ENCODE results near the gene PTPN6. TPM values are rescaled to one million over a fixed set of nuclear protein-coding genes. Genes with fewer than 3 reads are reported as not detected.

PTPN6 gene
- polyA plus RNA-seq, 1 donor from 2014 or later, result not detected

GRCh38 chr12:6928022-6928702 is 23.0 kb upstream of the PTPN6 start:
- peaks cover 4% of the 10 kb centered on the region for H4K20me1 ChIP-seq (ENCODE audit: insufficient read depth)
- H3K9me3 ChIP-seq (ENCODE audit: low read length), result no peaks in the 10 kb centered on the region
- H3K27me3 ChIP-seq (ENCODE audit: insufficient read depth, low read depth, low read length), result no peaks in the 10 kb centered on the region
- peak overlapping the region; percentile 54 for H2AFZ ChIP-seq (ENCODE audit: low read depth, low read length)
- no peaks in the 10 kb centered on the region for H3K36me3 ChIP-seq (ENCODE audit: insufficient read depth, low read length)
- TF ChIP-seq EP300 (conservative IDR thresholded peaks at IDR 0.05; ENCODE audit: poor library complexity, severe bottlenecking), result no peak
- TF ChIP-seq REST (IDR thresholded peaks at IDR 0.05; ENCODE audit: borderline replicate concordance), result no peak
- H3K27ac ChIP-seq (ENCODE audit: low read length), result peak overlapping the region; percentile 86
- peak overlapping the region; percentile 77 for H3K4me3 ChIP-seq (ENCODE audit: low read length)
- peaks cover 41% of the 10 kb centered on the region for H3K79me2 ChIP-seq (replicated peaks; ENCODE audit: insufficient read depth, low read length)
- peak overlapping the region; percentile 98 for H3K9ac ChIP-seq (ENCODE audit: low read length)
- no peaks in the 10 kb centered on the region for H3K9me2 ChIP-seq (ENCODE audit: insufficient read depth, low read length)
- H3F3A ChIP-seq (ENCODE audit: insufficient read depth, low read length, poor library complexity, severe bottlenecking), result peaks cover 8% of the 10 kb centered on the region
- H3K4me2 ChIP-seq (ENCODE audit: low read length), result peak overlapping the region; percentile 97

- no peaks in the 10 kb centered on the region for H3K9me3 ChIP-seq (ENCODE audit: low read length)
- H3K9ac ChIP-seq (ENCODE audit: low read length), result peak overlapping the region; percentile 98
- H3K27me3 ChIP-seq (ENCODE audit: insufficient read depth, low read depth, low read length), result no peaks in the 10 kb centered on the region
- H2AFZ ChIP-seq (ENCODE audit: low read depth, low read length), result peak overlapping the region; percentile 54
- peak overlapping the region; percentile 77 for H3K4me3 ChIP-seq (ENCODE audit: low read length)
- TF ChIP-seq MXI1 (conservative IDR thresholded peaks at IDR 0.05; ENCODE audit: poor library complexity, severe bottlenecking) (peak; percentile 35), TAF1 (IDR thresholded peaks at IDR 0.05; ENCODE audit: low read depth) (peak; percentile 29), EP300 (conservative IDR thresholded peaks at IDR 0.05; ENCODE audit: poor library complexity, severe bottlenecking) (no peak)
- TF ChIP-seq, protein P1, sequence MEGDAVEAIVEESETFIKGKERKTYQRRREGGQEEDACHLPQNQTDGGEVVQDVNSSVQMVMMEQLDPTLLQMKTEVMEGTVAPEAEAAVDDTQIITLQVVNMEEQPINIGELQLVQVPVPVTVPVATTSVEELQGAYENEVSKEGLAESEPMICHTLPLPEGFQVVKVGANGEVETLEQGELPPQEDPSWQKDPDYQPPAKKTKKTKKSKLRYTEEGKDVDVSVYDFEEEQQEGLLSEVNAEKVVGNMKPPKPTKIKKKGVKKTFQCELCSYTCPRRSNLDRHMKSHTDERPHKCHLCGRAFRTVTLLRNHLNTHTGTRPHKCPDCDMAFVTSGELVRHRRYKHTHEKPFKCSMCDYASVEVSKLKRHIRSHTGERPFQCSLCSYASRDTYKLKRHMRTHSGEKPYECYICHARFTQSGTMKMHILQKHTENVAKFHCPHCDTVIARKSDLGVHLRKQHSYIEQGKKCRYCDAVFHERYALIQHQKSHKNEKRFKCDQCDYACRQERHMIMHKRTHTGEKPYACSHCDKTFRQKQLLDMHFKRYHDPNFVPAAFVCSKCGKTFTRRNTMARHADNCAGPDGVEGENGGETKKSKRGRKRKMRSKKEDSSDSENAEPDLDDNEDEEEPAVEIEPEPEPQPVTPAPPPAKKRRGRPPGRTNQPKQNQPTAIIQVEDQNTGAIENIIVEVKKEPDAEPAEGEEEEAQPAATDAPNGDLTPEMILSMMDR (IDR thresholded peaks at IDR 0.05; ENCODE audit: poor library complexity, severe bottlenecking), result no peak
- peaks cover 8% of the 10 kb centered on the region for H3F3A ChIP-seq (ENCODE audit: insufficient read depth, low read length, poor library complexity, severe bottlenecking)
- peak overlapping the region; percentile 97 for H3K4me2 ChIP-seq (ENCODE audit: low read length)
- peaks cover under 1% of the 10 kb centered on the region for H3K36me3 ChIP-seq (ENCODE audit: insufficient read depth, low read length)
- H3K9me2 ChIP-seq (ENCODE audit: insufficient read depth, low read length), result no peaks in the 10 kb centered on the region
- H3K27ac ChIP-seq (ENCODE audit: low read length), result peak overlapping the region; percentile 86
- H3K79me2 ChIP-seq (replicated peaks; ENCODE audit: insufficient read depth, low read length), result peaks cover 47% of the 10 kb centered on the region
- H4K20me1 ChIP-seq (ENCODE audit: insufficient read depth), result peaks cover 10% of the 10 kb centered on the region
These were observed 22.3 kb upstream of the PTPN6 start for GRCh38 chr12:6928703-6929407.
